ENCODE measurements around the gene GDAP1L1.

GRCh38 chr20:44319839-44320422, 72.8 kb downstream of the GDAP1L1 start:
- TF ChIP-seq CTCF (IDR thresholded peaks at IDR 0.05) (no peak), YY1 (IDR thresholded peaks at IDR 0.05; ENCODE audit: low read depth) (no peak), NRF1 (IDR thresholded peaks at IDR 0.05; ENCODE audit: low read depth, low read length) (no peak), ZBTB33 (IDR thresholded peaks at IDR 0.05; ENCODE audit: borderline replicate concordance, low read depth) (no peak), TAF1 (IDR thresholded peaks at IDR 0.05; ENCODE audit: borderline replicate concordance, low read depth, low read length) (no peak)

Data from SK-N-SH (cell line).